Liver (tissue), 10 donors: ENCODE results near the gene HOATZ. TPM values are rescaled to one million over a fixed set of nuclear protein-coding genes. Genes with fewer than 3 reads are reported as not detected.
A peak's percentile ranks its signal among the peaks of the same experiment; 100 is the strongest.

ENCODE experiments used
- DNase-seq: peaks from one replicate; pipeline ENCODE4 v3.0.0-alpha.2; 2017; ENCODE audit warnings: low spot score
- H3K27ac ChIP-seq, 2 donors: one replicate each; pipeline ENCODE4 v1.7.0; 2013; ENCODE audit warnings: inconsistent platforms in 2 of 2, low read length in 2 of 2, control low read depth in 1 of 2, low read depth in 1 of 2, mild to moderate bottlenecking in 1 of 2
- H3K27me3 ChIP-seq, 4 donors: one replicate each; pipeline versions ENCODE4 v1.6.1 to v1.7.0; 2013; ENCODE audit warnings: low read length in 3 of 4, inconsistent platforms in 1 of 4, mild to moderate bottlenecking in 1 of 4, moderate library complexity in 1 of 4; ENCODE audit not compliant: control insufficient read depth in 4 of 4, insufficient read depth in 4 of 4
- H3K36me3 ChIP-seq, 4 donors: one replicate each; pipeline versions ENCODE4 v1.6.1 to v1.7.0; 2013; ENCODE audit warnings: low read length in 3 of 4, mild to moderate bottlenecking in 3 of 4, low read depth in 1 of 4, moderate library complexity in 1 of 4; ENCODE audit not compliant: control insufficient read depth in 4 of 4, insufficient read depth in 3 of 4
- H3K4me1 ChIP-seq, 4 donors: one replicate each; pipeline versions ENCODE4 v1.6.1 to v1.7.0; 2013; ENCODE audit warnings: low read length in 3 of 4, mild to moderate bottlenecking in 3 of 4, moderate library complexity in 1 of 4; ENCODE audit not compliant: control insufficient read depth in 4 of 4, insufficient read depth in 4 of 4
- H3K4me3 ChIP-seq, 3 donors: one replicate each; pipeline versions ENCODE4 v1.6.1 to v1.7.0; 2013; ENCODE audit warnings: low read length in 3 of 3, control low read depth in 1 of 3, low read depth in 1 of 3, mild to moderate bottlenecking in 1 of 3
- H3K9ac ChIP-seq, 2 donors: one replicate each; pipeline ENCODE4 v1.7.0; 2013; ENCODE audit warnings: low read length in 2 of 2, mild to moderate bottlenecking in 2 of 2, moderate library complexity in 2 of 2, control low read depth in 1 of 2, low read depth in 1 of 2
- H3K9me3 ChIP-seq, 4 donors: one replicate each; pipeline versions ENCODE4 v1.6.1 to v1.7.0; 2013; ENCODE audit warnings: low read length in 3 of 4; ENCODE audit not compliant: control insufficient read depth in 4 of 4
- FOXA1 ChIP-seq: IDR thresholded peaks from 2 replicates; pipeline ENCODE4 v1.6.1; 2016; ENCODE audit warnings: antibody characterized with exemption
- RAD21 ChIP-seq, 2 donors: IDR thresholded peaks; 2 replicates each; pipeline ENCODE4 v1.6.1; 2016; ENCODE audit warnings: antibody characterized with exemption in 2 of 2, mild to moderate bottlenecking in 2 of 2
- WGBS: extraction: QIAGEN DNeasy Blood & Tissue Kit; methylation state at CpG from one replicate; pipeline ENCODE4 v1.1.7; 2013; 5-methylcytosine and 5-hydroxymethylcytosine counted together
- polyA plus RNA-seq, 2 donors: library from polyadenylated mRNA; stranded (reverse) in 1 of 2; unstranded in 1 of 2; fragments of 200-250 nt in 1 of 2; fragments of >200 nt in 1 of 2; fragmentation: Nextera tagmentation in 1 of 2; extraction: Ambion mirVana in 1 of 2; gene quantifications; one replicate each; pipeline versions ENCODE4 v1.2.1 to v1.2.3, GENCODE V29; 2013 to 2015
- small RNA-seq: library from RNA; depleted of rRNA; stranded (forward); fragments of <200 nt; gene quantifications from one replicate; pipeline ENCODE3, GENCODE V24; 2014
- total RNA-seq, 2 donors: library from RNA; depleted of rRNA; stranded (reverse); fragments of >200 nt; gene quantifications; one replicate each; pipeline ENCODE4 v1.2.3, GENCODE V29; 2014
- TF ChIP-seq, protein P1 (sequence below): fragments of 150-350 bp; IDR thresholded peaks from 2 replicates; pipeline ENCODE4 v1.5.1; 2017; ENCODE audit warnings: improper control_type of control experiment, low read depth, low read length; ENCODE audit not compliant: missing input control
- donor health status: healthy.
- donor health status: healthy.
- donor health status: healthy.
- donor health status: healthy.
- donor health status: healthy.

The HOATZ gene
- total and polyA plus RNA-seq, 4 donors: not detected

GRCh38 chr11:111586388-111586831, 71.8 kb downstream of the HOATZ start:
- TF ChIP-seq, protein P1, sequence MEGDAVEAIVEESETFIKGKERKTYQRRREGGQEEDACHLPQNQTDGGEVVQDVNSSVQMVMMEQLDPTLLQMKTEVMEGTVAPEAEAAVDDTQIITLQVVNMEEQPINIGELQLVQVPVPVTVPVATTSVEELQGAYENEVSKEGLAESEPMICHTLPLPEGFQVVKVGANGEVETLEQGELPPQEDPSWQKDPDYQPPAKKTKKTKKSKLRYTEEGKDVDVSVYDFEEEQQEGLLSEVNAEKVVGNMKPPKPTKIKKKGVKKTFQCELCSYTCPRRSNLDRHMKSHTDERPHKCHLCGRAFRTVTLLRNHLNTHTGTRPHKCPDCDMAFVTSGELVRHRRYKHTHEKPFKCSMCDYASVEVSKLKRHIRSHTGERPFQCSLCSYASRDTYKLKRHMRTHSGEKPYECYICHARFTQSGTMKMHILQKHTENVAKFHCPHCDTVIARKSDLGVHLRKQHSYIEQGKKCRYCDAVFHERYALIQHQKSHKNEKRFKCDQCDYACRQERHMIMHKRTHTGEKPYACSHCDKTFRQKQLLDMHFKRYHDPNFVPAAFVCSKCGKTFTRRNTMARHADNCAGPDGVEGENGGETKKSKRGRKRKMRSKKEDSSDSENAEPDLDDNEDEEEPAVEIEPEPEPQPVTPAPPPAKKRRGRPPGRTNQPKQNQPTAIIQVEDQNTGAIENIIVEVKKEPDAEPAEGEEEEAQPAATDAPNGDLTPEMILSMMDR: peak; percentile 61
- TF ChIP-seq RAD21 (IDR thresholded peaks at IDR 0.05): peak; percentile 85 to 86
- TF ChIP-seq FOXA1: no peak
- no peaks in the 10 kb centered on the region for H3K36me3 ChIP-seq
- no peak for DNase-seq
- peaks cover 0 to 8% (median under 1%) of the 10 kb centered on the region in 4 donors for H3K4me1 ChIP-seq
- H3K27me3 ChIP-seq: no peaks in the 10 kb centered on the region
- 13% methylated on average over 1 of the region's 1 CpG for WGBS
- H3K4me3 ChIP-seq: no peak overlapping the region
- no peak overlapping the region for H3K27ac ChIP-seq
- no peak overlapping the region for H3K9ac ChIP-seq
- no peaks in the 10 kb centered on the region for H3K9me3 ChIP-seq

Small RNA genes lying within 50 kb of the gene (small RNA-seq; reads per million reads assigned to genes)
- gene MIR34B (not detected), gene MIR34C (0.35 reads per million, percentile 38 among the genes with 10 or more reads in this experiment)

Other genes with a start within 250 kb of the HOATZ start
- under 1 TPM; 0.17 to 0.65 TPM for gene POU2AF3, start 216.2 kb upstream of the HOATZ start, total RNA-seq
- gene POU2AF3, start 216.2 kb upstream of the HOATZ start, polyA plus RNA-seq: under 1 TPM; 0.33 to 0.68 TPM
- 1 to 10 TPM in 1 of 2 donors, under 1 TPM in 1; 0.59 to 1.1 TPM for gene POU2AF1, start 135.5 kb upstream of the HOATZ start, total RNA-seq
- gene POU2AF1, start 135.5 kb upstream of the HOATZ start, polyA plus RNA-seq: 1 to 10 TPM in 1 of 2 donors, under 1 TPM in 1; 0.21 to 2.0 TPM
- not detected for gene BTG4, start 2.4 kb upstream of the HOATZ start, total RNA-seq
- not detected for gene BTG4, start 2.4 kb upstream of the HOATZ start, polyA plus RNA-seq
- gene LAYN, start 25.9 kb downstream of the HOATZ start, total RNA-seq: under 1 TPM; 0.92 to 0.98 TPM
- under 1 TPM; 0.43 to 0.85 TPM for gene LAYN, start 25.9 kb downstream of the HOATZ start, polyA plus RNA-seq
- gene SIK2, start 87.7 kb downstream of the HOATZ start, total RNA-seq: 10 to 100 TPM; 10.4 to 15.0 TPM
- gene SIK2, start 87.7 kb downstream of the HOATZ start, polyA plus RNA-seq: 1 to 10 TPM; 6.5 to 8.2 TPM